WTC11 (cell line): ENCODE data around the gene HDAC7. TPM values are rescaled to one million over a fixed set of nuclear protein-coding genes. Genes with fewer than 3 reads are reported as not detected.

Experiments
- ATAC-seq: fragments of 200-7000 bp; cut with Tn5 transposase; 2 replicates; pipeline ENCODE4 v1.10.0; 2021; ENCODE audit warnings: mild to moderate bottlenecking, moderate library complexity
- CTCF ChIA-PET: fragments of 300-600 bp; sonication (Branson Sonifier 250); formaldehyde crosslinking; loops from one replicate; lab custom pipeline; 2021; ENCODE audit warnings: antibody characterized with exemption; lab: Charles Lee
- POLR2A ChIA-PET: fragments of 350-600 bp; sonication (Branson Sonifier 250); formaldehyde crosslinking; loops from one replicate; lab custom pipeline; 2021; ENCODE audit warnings: antibody characterized with exemption; lab: Charles Lee
- DNase-seq: peaks from one replicate; pipeline ENCODE4 v3.0.0; 2021; ENCODE audit warnings: low spot score
- H3K27ac Mint-ChIP-seq: 2 replicates; pipeline ENCODE4 v1.8.0; 2021; ENCODE audit warnings: mixed read lengths
- H3K27me3 Mint-ChIP-seq: 2 replicates; pipeline ENCODE4 v1.8.0; 2021; ENCODE audit warnings: low read depth, mild to moderate bottlenecking, moderate library complexity, mixed read lengths
- H3K36me3 Mint-ChIP-seq: 2 replicates; pipeline ENCODE4 v1.8.0; 2021; ENCODE audit warnings: mixed read lengths
- H3K4me1 Mint-ChIP-seq: 2 replicates; pipeline ENCODE4 v1.8.0; 2022; ENCODE audit warnings: mixed read lengths
- H3K4me3 Mint-ChIP-seq: 2 replicates; pipeline ENCODE4 v1.8.0; 2021; ENCODE audit warnings: mild to moderate bottlenecking, moderate library complexity, mixed read lengths
- H3K9me3 Mint-ChIP-seq: 2 replicates; pipeline ENCODE4 v1.8.0; 2021; ENCODE audit warnings: mixed read lengths
- CDX4 ChIP-seq: fragments of 250-450 bp; sonication (Bioruptor Pico); IDR thresholded peaks from 2 replicates; pipeline ENCODE4 v1.9.0; 2021; ENCODE audit warnings: moderate library complexity, mild to moderate bottlenecking, inconsistent platforms, borderline replicate concordance
- CREM ChIP-seq: sonication (generic); formaldehyde crosslinking; IDR thresholded peaks from 2 replicates; pipeline ENCODE4 v1.8.1; 2022; ENCODE audit warnings: mild to moderate bottlenecking, missing genetic modification reagents, moderate library complexity
- CTCF ChIP-seq: fragments of 200-600 bp; IDR thresholded peaks from 2 replicates; pipeline ENCODE4 v1.8.0; 2022; ENCODE audit warnings: antibody characterized with exemption
- E2F5 ChIP-seq: sonication (generic); formaldehyde crosslinking; IDR thresholded peaks from 2 replicates; pipeline ENCODE4 v1.8.1; 2022; ENCODE audit warnings: mild to moderate bottlenecking, moderate library complexity, missing genetic modification reagents
- ELF4 ChIP-seq: sonication (generic); formaldehyde crosslinking; IDR thresholded peaks from 2 replicates; pipeline ENCODE4 v1.8.1; 2022; ENCODE audit warnings: low read depth, mild to moderate bottlenecking, moderate library complexity, missing genetic modification reagents
- EMX1 ChIP-seq: fragments of 250-450 bp; sonication (Bioruptor Pico); IDR thresholded peaks from 2 replicates; pipeline ENCODE4 v1.8.0; 2021; ENCODE audit warnings: mild to moderate bottlenecking
- ESRRA ChIP-seq: sonication (generic); formaldehyde crosslinking; IDR thresholded peaks from 2 replicates; pipeline ENCODE4 v1.8.1; 2022; ENCODE audit warnings: mild to moderate bottlenecking, missing genetic modification reagents, borderline replicate concordance
- ETV6 ChIP-seq: sonication (generic); formaldehyde crosslinking; IDR thresholded peaks from 2 replicates; pipeline ENCODE4 v1.8.1; 2022; ENCODE audit warnings: mild to moderate bottlenecking, missing genetic modification reagents
- FOXP1 ChIP-seq: sonication (generic); formaldehyde crosslinking; IDR thresholded peaks from 2 replicates; pipeline ENCODE4 v1.8.0; 2022; ENCODE audit warnings: missing genetic modification reagents, mild to moderate bottlenecking, moderate library complexity, borderline replicate concordance
- HMGXB4 ChIP-seq: sonication (generic); formaldehyde crosslinking; IDR thresholded peaks from 2 replicates; pipeline ENCODE4 v1.8.1; 2023; ENCODE audit warnings: mild to moderate bottlenecking, moderate library complexity, missing genetic modification reagents
- MLX ChIP-seq: sonication (generic); formaldehyde crosslinking; IDR thresholded peaks from 2 replicates; pipeline ENCODE4 v1.8.1; 2023; ENCODE audit warnings: mild to moderate bottlenecking, missing genetic modification reagents, moderate library complexity
- NFATC4 ChIP-seq: fragments of 250-450 bp; sonication (Bioruptor Pico); IDR thresholded peaks from 2 replicates; pipeline ENCODE4 v1.9.0; 2021; ENCODE audit warnings: mild to moderate bottlenecking
- NFE2L1 ChIP-seq: sonication (generic); formaldehyde crosslinking; IDR thresholded peaks from 2 replicates; pipeline ENCODE4 v1.8.1; 2023; ENCODE audit warnings: missing genetic modification reagents
- NR1H2 ChIP-seq: sonication (generic); formaldehyde crosslinking; IDR thresholded peaks from 2 replicates; pipeline ENCODE4 v1.9.0; 2021; ENCODE audit warnings: mild to moderate bottlenecking, moderate library complexity, missing genetic modification reagents
- PRRX2 ChIP-seq: fragments of 250-450 bp; sonication (Bioruptor Pico); IDR thresholded peaks from 2 replicates; pipeline ENCODE4 v1.8.0; 2021; ENCODE audit warnings: mild to moderate bottlenecking
- RORB ChIP-seq: fragments of 250-450 bp; sonication (Bioruptor Pico); IDR thresholded peaks from 2 replicates; pipeline ENCODE4 v1.9.0; 2021; ENCODE audit warnings: mild to moderate bottlenecking
- SMAD3 ChIP-seq: sonication (generic); formaldehyde crosslinking; IDR thresholded peaks from 2 replicates; pipeline ENCODE4 v1.8.0; 2022; ENCODE audit warnings: missing genetic modification reagents, mild to moderate bottlenecking, borderline replicate concordance
- SOX15 ChIP-seq: fragments of 250-450 bp; sonication (Bioruptor Pico); IDR thresholded peaks from 2 replicates; pipeline ENCODE4 v1.9.0; 2021; ENCODE audit warnings: mild to moderate bottlenecking
- TEAD1 ChIP-seq: sonication (generic); formaldehyde crosslinking; IDR thresholded peaks from 2 replicates; pipeline ENCODE4 v1.8.0; 2022; ENCODE audit warnings: mild to moderate bottlenecking, missing genetic modification reagents
- TEAD4 ChIP-seq: sonication (generic); formaldehyde crosslinking; IDR thresholded peaks from 2 replicates; pipeline ENCODE4 v1.8.0; 2022; ENCODE audit warnings: mild to moderate bottlenecking, missing genetic modification reagents
- TP53 ChIP-seq: sonication (generic); formaldehyde crosslinking; IDR thresholded peaks from 2 replicates; pipeline ENCODE4 v1.8.1; 2023; ENCODE audit warnings: mild to moderate bottlenecking, missing genetic modification reagents
- ZNF121 ChIP-seq: sonication (generic); formaldehyde crosslinking; IDR thresholded peaks from 2 replicates; pipeline ENCODE4 v1.8.0; 2023; ENCODE audit warnings: missing genetic modification reagents
- ZNF219 ChIP-seq: sonication (generic); formaldehyde crosslinking; IDR thresholded peaks from 2 replicates; pipeline ENCODE4 v1.8.0; 2023; ENCODE audit warnings: missing genetic modification reagents, mild to moderate bottlenecking, borderline replicate concordance
- ZNF232 ChIP-seq: sonication (generic); formaldehyde crosslinking; IDR thresholded peaks from 2 replicates; pipeline ENCODE4 v1.8.0; 2022; ENCODE audit warnings: mild to moderate bottlenecking, missing genetic modification reagents
- ZNF416 ChIP-seq: fragments of 250-450 bp; sonication (Bioruptor Pico); IDR thresholded peaks from 2 replicates; pipeline ENCODE4 v1.9.0; 2021; ENCODE audit warnings: mild to moderate bottlenecking, inconsistent platforms
- ZNF423 ChIP-seq: fragments of 250-450 bp; sonication (Bioruptor Pico); IDR thresholded peaks from 2 replicates; pipeline ENCODE4 v2.1.2; 2022; ENCODE audit warnings: mild to moderate bottlenecking, moderate library complexity
- ZNF671 ChIP-seq: fragments of 250-450 bp; sonication (Bioruptor Pico); IDR thresholded peaks from 2 replicates; pipeline ENCODE4 v1.8.0; 2021; ENCODE audit warnings: mild to moderate bottlenecking
- total RNA-seq: library from RNA; stranded (reverse); gene quantifications from 3 replicates; pipeline ENCODE4 v1.2.3, GENCODE V29; 2021

Gene HDAC7
- total RNA-seq, 1 experiment from 2014 or later, result 111 TPM

DNA sequence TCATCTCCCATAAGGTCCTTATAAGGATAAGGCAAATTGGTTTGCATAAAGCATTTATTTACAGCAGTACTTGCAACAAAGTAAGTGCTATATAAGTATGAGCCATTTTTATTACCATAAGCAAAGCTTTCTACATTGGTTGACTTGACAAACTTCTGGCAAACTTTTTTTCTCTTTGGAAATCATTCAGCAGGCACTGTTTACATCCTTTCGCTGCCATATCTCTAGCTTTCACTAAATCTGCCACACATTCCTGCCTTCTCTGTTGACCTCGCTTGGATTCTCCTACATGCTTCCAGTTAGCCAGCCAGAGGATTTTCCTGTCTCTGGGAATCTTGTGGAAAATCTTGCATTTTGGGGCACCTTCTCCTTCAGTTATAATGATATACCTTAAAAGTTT, 21.8 kb upstream of the HDAC7 start:
- ChIA-PET CTCF (interaction anchor here (0.8 to 12.4 kb wide), 8 partner anchors 24 to 122 kb away, joined by 3 to 408 read pairs (median 6); partner anchors contain the start of gene TMEM106C), POLR2A (interaction anchor here (0.6 kb wide), 1 partner anchor 43 kb away, joined by 4 read pairs; no protein-coding TSS in a partner anchor)
- no peak for TF ChIP-seq SMAD3
- Mint-ChIP-seq H3K4me3 (no peak overlapping the region), H3K27me3 (peaks cover 2% of the 10 kb centered on the region; the same call in 1 of the 2 replicates), H3K4me1 (peaks cover 21% of the 10 kb centered on the region), H3K9me3 (no peaks in the 10 kb centered on the region), H3K36me3 (no peaks in the 10 kb centered on the region), H3K27ac (no peak overlapping the region)
- DNase-seq (no peak), ATAC-seq (no peak)

DNA sequence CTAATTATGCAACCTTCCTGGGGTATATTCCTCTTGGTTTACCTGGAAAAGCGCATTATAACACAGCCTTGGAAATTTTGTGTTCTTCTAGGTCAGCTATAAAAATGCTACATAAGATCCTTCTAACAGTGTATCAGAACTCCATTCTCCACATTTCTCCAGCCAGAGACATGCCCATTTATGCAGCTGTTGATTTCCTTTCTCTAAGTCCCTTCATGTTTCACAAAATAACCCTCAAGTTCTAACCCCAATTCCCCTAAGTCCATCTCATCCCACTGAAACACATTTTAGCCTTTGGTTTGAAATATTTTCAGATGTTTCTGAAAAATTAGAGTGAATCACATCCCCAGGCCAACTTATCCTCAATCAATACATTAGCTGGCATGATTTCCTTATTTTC, 20.9 kb upstream of the HDAC7 start:
- no peaks in the 10 kb centered on the region for H3K27me3 Mint-ChIP-seq
- TF ChIP-seq NFE2L1 (CRISPR knock-in tag) (no peak), ZNF671 (CRISPR knock-in tag) (no peak), PRRX2 (CRISPR knock-in tag) (no peak), MLX (CRISPR knock-in tag) (no peak), HMGXB4 (no peak), ELF4 (CRISPR knock-in tag) (no peak), TEAD4 (no peak), ZNF121 (CRISPR knock-in tag) (no peak), ETV6 (CRISPR knock-in tag) (no peak), CREM (CRISPR knock-in tag) (no peak), CTCF (no peak), ZNF232 (CRISPR knock-in tag) (no peak)
- TF ChIP-seq, all 79 proteins: peak for 0
- ATAC-seq (no peak), DNase-seq (no peak)
- peaks cover 23% of the 10 kb centered on the region for H3K4me1 Mint-ChIP-seq
- ChIA-PET POLR2A (no interaction called here), CTCF (interaction anchor here (1.0 to 12.4 kb wide), 8 partner anchors 41 to 123 kb away, joined by 4 to 408 read pairs (median 24); partner anchors contain the start of genes RAPGEF3 and TMEM106C)
- no peak overlapping the region for H3K27ac Mint-ChIP-seq
- H3K4me3 Mint-ChIP-seq, result no peak overlapping the region
- no peaks in the 10 kb centered on the region for H3K36me3 Mint-ChIP-seq
- H3K9me3 Mint-ChIP-seq, result no peaks in the 10 kb centered on the region

DNA sequence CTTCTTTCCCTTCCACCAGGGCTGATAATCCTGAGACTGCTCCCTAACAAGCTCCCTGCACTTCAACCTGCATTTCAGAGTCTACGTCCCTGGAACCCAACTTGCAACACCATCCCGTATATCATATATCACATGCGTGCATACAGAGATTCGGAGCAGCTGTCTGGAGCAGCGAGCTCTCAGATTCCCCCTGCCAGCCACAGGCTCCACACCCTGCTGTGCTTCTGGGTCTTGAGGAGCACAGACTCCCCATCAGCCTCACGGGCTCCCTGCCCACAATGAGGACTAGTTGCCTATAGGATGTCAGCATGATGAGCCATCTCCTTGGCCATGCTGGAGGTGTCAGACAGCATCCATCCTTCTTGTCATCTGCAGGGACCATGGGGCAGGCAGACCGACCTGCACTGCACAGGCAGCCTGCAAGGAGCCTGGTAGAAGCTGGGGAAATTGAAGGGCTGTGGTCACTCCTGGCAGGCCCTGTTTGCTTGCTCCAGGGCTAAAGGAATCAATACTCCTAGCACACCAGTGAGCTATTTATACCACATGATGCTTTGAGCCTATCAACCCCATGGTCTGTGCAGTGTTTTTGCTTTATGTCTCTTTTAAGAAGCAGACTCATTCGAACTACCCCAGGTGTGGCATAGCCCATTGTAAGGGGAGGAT, 19.6 kb upstream of the HDAC7 start:
- no peak for ATAC-seq
- TF ChIP-seq RORB (CRISPR knock-in tag) (no peak), EMX1 (CRISPR knock-in tag) (no peak), ZNF416 (no peak), ZNF219 (no peak), PRRX2 (CRISPR knock-in tag) (no peak), NR1H2 (CRISPR knock-in tag) (no peak), CDX4 (CRISPR knock-in tag) (no peak), TP53 (CRISPR knock-in tag) (no peak), ESRRA (CRISPR knock-in tag) (no peak), TEAD1 (CRISPR knock-in tag) (no peak), FOXP1 (CRISPR knock-in tag) (no peak), E2F5 (CRISPR knock-in tag) (no peak), ZNF423 (no peak), SOX15 (CRISPR knock-in tag) (no peak), NFATC4 (CRISPR knock-in tag) (no peak)
- Mint-ChIP-seq H3K36me3 (no peaks in the 10 kb centered on the region), H3K9me3 (no peaks in the 10 kb centered on the region), H3K4me3 (no peak overlapping the region), H3K27me3 (no peaks in the 10 kb centered on the region), H3K27ac (no peak overlapping the region), H3K4me1 (peaks cover 27% of the 10 kb centered on the region)
- CTCF ChIA-PET, result interaction anchor here (0.6 to 12.4 kb wide), 46 partner anchors 8 to 344 kb away, joined by 3 to 408 read pairs (median 9); partner anchors contain the start of genes ASB8, CCDC184, HDAC7 and PFKM
- no peak for DNase-seq
- POLR2A ChIA-PET, result interaction anchor here (0.5 to 2.2 kb wide), 4 partner anchors 13 to 1842 kb away, joined by 3 to 6 read pairs (median 6); no protein-coding TSS in a partner anchor
